Stimulated activated CD4-positive, alpha-beta T cell treated with anti-CD3 and anti-CD28 coated beads, Interleukin-4, amount 100 ng/mL, for 1 hour (primary cell): ENCODE measurements around the gene RNF39.
"Not testable (repeated sequence)": the region's sequence is repeated elsewhere in the genome, so short reads cannot be mapped to it uniquely, and the experiment has no call there.

Source experiments
- DNase-seq: peaks from one replicate; pipeline ENCODE4 v3.0.0-alpha.2; 2020

The RNF39 gene

GRCh38 chr6:30075094-30075789, at the start of gene RNF39:
Gene RNF39 (minus strand): TSS chr6:30075769. CDS start chr6:30075585, 184 bp downstream.
- DNase-seq: no peak

- no peak for DNase-seq
Measured at GRCh38 chr6:30122515-30122914, 46.9 kb upstream of the RNF39 start.

GRCh38 chr6:30121446-30122366, 46.1 kb upstream of the RNF39 start:
- DNase-seq: no peak

GRCh38 chr6:30118691-30119090, 43.1 kb upstream of the RNF39 start:
- not testable (repeated sequence) for DNase-seq

GRCh38 chr6:30116724-30117123, 41.2 kb upstream of the RNF39 start:
- DNase-seq: no peak

- no peak for DNase-seq
Measured at GRCh38 chr6:30113841-30114240, 38.3 kb upstream of the RNF39 start.

- DNase-seq: no peak
Measured at GRCh38 chr6:30113003-30113759, 37.6 kb upstream of the RNF39 start, which contains the start of gene TRIM31. Gene TRIM31 (minus strand): TSS chr6:30113090. CDS start chr6:30112805, 285 bp downstream.

GRCh38 chr6:30112402-30112994, 36.9 kb upstream of the RNF39 start:
- no peak for DNase-seq

GRCh38 chr6:30111266-30111856, 35.8 kb upstream of the RNF39 start:
- DNase-seq: no peak

GRCh38 chr6:30104661-30105060, 29.1 kb upstream of the RNF39 start:
- DNase-seq: no peak

- DNase-seq: no peak
Measured at GRCh38 chr6:30103872-30104179, 28.3 kb upstream of the RNF39 start.

- DNase-seq: peak; percentile 77
Measured at GRCh38 chr6:30102970-30103871, 27.7 kb upstream of the RNF39 start.

GRCh38 chr6:30102414-30102969, 26.9 kb upstream of the RNF39 start:
- DNase-seq: no peak

- peak; percentile 67 for DNase-seq
Measured at GRCh38 chr6:30101444-30102413, 26.2 kb upstream of the RNF39 start.

GRCh38 chr6:30100585-30101443, 25.2 kb upstream of the RNF39 start:
- peak; percentile 14 for DNase-seq

GRCh38 chr6:30100154-30100553, 24.6 kb upstream of the RNF39 start:
- no peak for DNase-seq

GRCh38 chr6:30097902-30098768, 22.6 kb upstream of the RNF39 start:
- DNase-seq: no peak

- DNase-seq: no peak
Measured at GRCh38 chr6:30096829-30097228, 21.3 kb upstream of the RNF39 start.
